SK-N-MC (cell line): ENCODE results near the gene RNF31.

Source experiments
- EZH2 ChIP-seq: fragments of 200-600 bp; sonication (generic); IDR thresholded peaks from one replicate; pipeline ENCODE4 v1.6.1; 2017; ENCODE audit warnings: antibody characterized with exemption
- FOXP2 ChIP-seq: optimal IDR thresholded peaks from 2 replicates; pipeline ENCODE3; 2011; ENCODE audit warnings: mild to moderate bottlenecking, moderate library complexity; ENCODE audit not compliant: insufficient read depth; ENCODE audit errors: extremely low read length, control extremely low read depth
- POLR2AphosphoS5 ChIP-seq: IDR thresholded peaks from 2 replicates; pipeline ENCODE4 v1.6.1; 2012; ENCODE audit warnings: mild to moderate bottlenecking, low read depth, low read length, borderline replicate concordance

DNA sequence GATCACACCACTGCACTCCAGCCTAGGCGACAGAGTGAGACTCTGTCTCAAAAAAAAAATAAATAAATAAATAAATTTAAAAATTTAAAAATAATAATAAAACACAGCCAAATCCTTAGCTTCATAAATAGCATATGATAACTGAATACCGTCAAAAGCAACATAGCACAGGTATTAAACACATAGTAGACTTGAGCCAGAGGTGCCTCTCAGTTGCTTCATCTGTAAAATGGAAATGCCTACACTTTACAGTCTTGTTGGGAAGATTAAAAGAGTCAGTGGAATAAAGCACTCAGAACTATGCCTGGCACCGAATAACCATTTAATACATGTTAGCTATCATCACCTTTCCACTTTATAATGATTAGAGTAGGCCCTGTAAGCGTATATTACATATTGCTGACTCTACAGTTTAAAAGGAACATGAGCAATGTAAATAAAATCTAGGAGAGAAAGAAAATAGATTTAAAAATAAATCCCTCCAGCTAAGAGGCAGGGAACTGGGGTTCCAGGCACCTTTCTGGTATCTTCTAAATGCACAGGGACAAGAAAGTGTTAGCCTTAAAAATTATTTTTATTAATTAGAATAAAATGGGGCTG, 40.5 kb upstream of the RNF31 start:
- TF ChIP-seq POLR2AphosphoS5 = no peak
- no peak for TF ChIP-seq EZH2
- no peak for TF ChIP-seq FOXP2
